Adrenal gland (tissue), 12 donors: ENCODE data around the gene RALGDS. TPM values are rescaled to one million over a fixed set of nuclear protein-coding genes. Genes with fewer than 3 reads are reported as not detected.

Experiments
- DNase-seq, 7 donors: peaks; one replicate each; pipeline ENCODE4 v3.0.0-alpha.2; 2019 to 2020
- H3K27ac ChIP-seq, 5 donors: fragments of 200-600 bp; sonication (generic) in 4 of 5; 1 replicate in 3 of 5; 2 replicates in 2 of 5; pipeline versions ENCODE4 v1.5.1 to v1.8.0; 2016 to 2020; ENCODE audit warnings: mild to moderate bottlenecking in 1 of 5
- H3K27me3 ChIP-seq: fragments of 200-600 bp; 2 replicates; pipeline ENCODE4 v1.8.0; 2021
- H3K36me3 ChIP-seq, 2 donors: fragments of 200-600 bp; replicated peaks in 1 of 2; 1 replicate in 1 of 2; 2 replicates in 1 of 2; pipeline versions ENCODE4 v1.5.1 to v1.8.0; 2018 to 2022
- H3K4me1 ChIP-seq, 2 donors: fragments of 200-600 bp; replicated peaks in 1 of 2; 1 replicate in 1 of 2; 2 replicates in 1 of 2; pipeline versions ENCODE4 v1.5.1 to v1.8.0; 2018 to 2021
- H3K4me3 ChIP-seq, 4 donors: fragments of 200-600 bp; sonication (generic) in 3 of 4; one replicate each; pipeline ENCODE4 v1.5.1; 2016 to 2018
- H3K9me3 ChIP-seq, 3 donors: fragments of 200-600 bp; sonication (generic) in 1 of 3; replicated peaks in 1 of 3; 1 replicate in 2 of 3; 2 replicates in 1 of 3; pipeline versions ENCODE4 v1.5.1 to v1.8.0; 2016 to 2021
- POLR2A ChIP-seq, 2 donors: fragments of 450-650 bp; IDR thresholded peaks; one replicate each; pipeline ENCODE4 v1.6.1; 2017; ENCODE audit warnings: antibody characterized with exemption in 2 of 2, mild to moderate bottlenecking in 2 of 2, moderate library complexity in 1 of 2
- WGBS, 4 donors: extraction: QIAGEN DNeasy Blood & Tissue Kit in 2 of 4; methylation state at CpG; one replicate each; pipeline versions ENCODE4 v1.1.5 to v1.1.7; 2013 to 2017; 5-methylcytosine and 5-hydroxymethylcytosine counted together
- intact Hi-C, 2 donors: fragments of 100-400 bp; cut with DNase I; formaldehyde crosslinking; loops; one replicate each; pipeline versions ENCODE4 v1.14.1 to v1.15.0; 2022 to 2023
- polyA plus RNA-seq, 3 donors: library from polyadenylated mRNA; stranded (reverse); fragments of 200-250 nt in 2 of 3; fragments of 350-450 nt in 1 of 3; fragmentation: Illumina TruSeq in 1 of 3; extraction: RNeasy Lipid Tissue Mini Kit (QIAGEN cat#74804) in 1 of 3; gene quantifications; one replicate each; pipeline ENCODE4 v1.2.3, GENCODE V29; 2013 to 2014
- total RNA-seq, 9 donors: library from RNA; depleted of rRNA in 4 of 9; stranded (reverse); fragments of >200 nt in 4 of 9; fragments of 120-200 nt in 1 of 9; fragmentation: NEBNext Ultra II Directional in 1 of 9; extraction: Animal tissue kit (Norgen Biotek cat#: 25700) in 1 of 9; gene quantifications; one replicate each; pipeline versions ENCODE4 v1.1.0 to v1.2.4, GENCODE V29; 2013 to 2023
- TF ChIP-seq, protein P1 (sequence below), 6 experiments: fragments of 450-650 bp in 4 of 6; fragments of 200-600 bp in 2 of 6; sonication (generic) in 1 of 6; IDR thresholded peaks; 1 replicate in 5 of 6; 2 replicates in 1 of 6; pipeline versions ENCODE4 v1.5.1 to v1.8.0; 2016 to 2021; ENCODE audit warnings: antibody characterized with exemption in 6 of 6, mild to moderate bottlenecking in 2 of 6, moderate library complexity in 1 of 6
- donor health status: healthy with polysubstance abuse.
- donor health status: Bipolar disorder and iron deficiency.
- donor health status: DM: yes; HTN: yes; CAD: no.
- donor health status: DM: no; HTN: no; CAD: no.
- donor health status: DM: no; HTN: no; CAD: no.
- donor health status: DM: yes; HTN: yes; CAD: no.

The RALGDS gene
- total and polyA plus RNA-seq, 12 donors, result 21.3 to 170 (median 67.5) TPM

DNA sequence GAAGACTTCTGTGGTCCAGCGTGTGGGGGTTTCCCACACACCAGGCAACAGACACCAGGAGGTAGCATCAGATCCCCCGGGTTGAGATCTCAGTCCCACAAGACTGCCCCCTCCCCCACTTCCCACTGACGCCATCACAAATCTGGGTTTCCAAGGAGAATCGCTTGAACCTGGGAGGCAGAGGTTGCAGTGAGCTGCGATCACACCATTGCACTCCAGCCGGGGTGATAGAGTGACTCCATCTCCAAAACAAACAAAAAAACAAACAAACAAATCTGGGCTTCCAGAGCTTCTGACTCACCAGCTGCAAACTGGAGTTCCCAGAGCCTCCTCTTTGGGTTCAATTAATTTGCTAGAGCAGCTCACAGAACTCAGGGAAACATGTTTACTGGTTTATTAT, 47.4 kb upstream of the RALGDS start:
- no peaks in the 10 kb centered on the region for H3K9me3 ChIP-seq
- no peak overlapping the region for H3K4me3 ChIP-seq
- no peaks in the 10 kb centered on the region for H3K27me3 ChIP-seq
- peaks cover 4 to 9% of the 10 kb centered on the region in 2 donors for H3K4me1 ChIP-seq
- TF ChIP-seq, protein P1, sequence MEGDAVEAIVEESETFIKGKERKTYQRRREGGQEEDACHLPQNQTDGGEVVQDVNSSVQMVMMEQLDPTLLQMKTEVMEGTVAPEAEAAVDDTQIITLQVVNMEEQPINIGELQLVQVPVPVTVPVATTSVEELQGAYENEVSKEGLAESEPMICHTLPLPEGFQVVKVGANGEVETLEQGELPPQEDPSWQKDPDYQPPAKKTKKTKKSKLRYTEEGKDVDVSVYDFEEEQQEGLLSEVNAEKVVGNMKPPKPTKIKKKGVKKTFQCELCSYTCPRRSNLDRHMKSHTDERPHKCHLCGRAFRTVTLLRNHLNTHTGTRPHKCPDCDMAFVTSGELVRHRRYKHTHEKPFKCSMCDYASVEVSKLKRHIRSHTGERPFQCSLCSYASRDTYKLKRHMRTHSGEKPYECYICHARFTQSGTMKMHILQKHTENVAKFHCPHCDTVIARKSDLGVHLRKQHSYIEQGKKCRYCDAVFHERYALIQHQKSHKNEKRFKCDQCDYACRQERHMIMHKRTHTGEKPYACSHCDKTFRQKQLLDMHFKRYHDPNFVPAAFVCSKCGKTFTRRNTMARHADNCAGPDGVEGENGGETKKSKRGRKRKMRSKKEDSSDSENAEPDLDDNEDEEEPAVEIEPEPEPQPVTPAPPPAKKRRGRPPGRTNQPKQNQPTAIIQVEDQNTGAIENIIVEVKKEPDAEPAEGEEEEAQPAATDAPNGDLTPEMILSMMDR (IDR thresholded peaks at IDR 0.05), result no peak
- no peak for TF ChIP-seq POLR2A (IDR thresholded peaks at IDR 0.05)
- no peak overlapping the region for H3K27ac ChIP-seq
- intact Hi-C loops, result no loop called here
- H3K36me3 ChIP-seq, result no peaks in the 10 kb centered on the region
- peak in 1 of 7 donors; percentile 13 for DNase-seq
- WGBS, 4 donors, result 66 to 77% (median 74%) methylated on average over 5 to 6 of the region's 6 CpGs

DNA sequence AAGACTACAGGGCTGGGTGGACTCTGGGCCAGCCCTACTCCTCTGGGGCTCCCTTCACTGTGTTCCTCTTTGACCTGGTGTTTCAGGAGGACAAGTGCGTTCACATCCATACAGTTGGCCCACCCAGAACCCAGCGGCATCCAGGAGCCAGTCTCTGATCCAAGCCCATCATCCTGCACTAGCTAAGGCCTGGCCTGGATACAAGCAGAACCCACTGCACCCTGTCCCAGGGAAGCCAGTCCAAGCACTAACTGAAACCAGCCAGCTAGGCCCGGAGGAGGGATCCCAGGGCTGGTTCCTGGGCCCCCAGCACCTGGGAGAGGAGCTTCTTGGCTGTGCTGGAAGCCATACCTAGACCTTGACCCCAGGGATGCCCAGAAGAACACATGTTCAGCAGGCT, 46.7 kb upstream of the RALGDS start:
- Histone ChIP-seq H3K4me1 (peaks cover 10 to 15% of the 10 kb centered on the region in 2 donors), H3K9me3 (no peaks in the 10 kb centered on the region), H3K4me3 (no peak overlapping the region), H3K27ac (no peak overlapping the region), H3K36me3 (no peaks in the 10 kb centered on the region), H3K27me3 (no peaks in the 10 kb centered on the region)
- TF ChIP-seq POLR2A (IDR thresholded peaks at IDR 0.05), result no peak
- TF ChIP-seq, protein P1 (IDR thresholded peaks at IDR 0.05), result no peak
- 90 to 100% (median 93%) methylated on average over 2 to 3 of the region's 3 CpGs for WGBS, 4 donors
- peak in 1 of 7 donors; percentile 14 for DNase-seq
- intact Hi-C loops, result no loop called here

DNA sequence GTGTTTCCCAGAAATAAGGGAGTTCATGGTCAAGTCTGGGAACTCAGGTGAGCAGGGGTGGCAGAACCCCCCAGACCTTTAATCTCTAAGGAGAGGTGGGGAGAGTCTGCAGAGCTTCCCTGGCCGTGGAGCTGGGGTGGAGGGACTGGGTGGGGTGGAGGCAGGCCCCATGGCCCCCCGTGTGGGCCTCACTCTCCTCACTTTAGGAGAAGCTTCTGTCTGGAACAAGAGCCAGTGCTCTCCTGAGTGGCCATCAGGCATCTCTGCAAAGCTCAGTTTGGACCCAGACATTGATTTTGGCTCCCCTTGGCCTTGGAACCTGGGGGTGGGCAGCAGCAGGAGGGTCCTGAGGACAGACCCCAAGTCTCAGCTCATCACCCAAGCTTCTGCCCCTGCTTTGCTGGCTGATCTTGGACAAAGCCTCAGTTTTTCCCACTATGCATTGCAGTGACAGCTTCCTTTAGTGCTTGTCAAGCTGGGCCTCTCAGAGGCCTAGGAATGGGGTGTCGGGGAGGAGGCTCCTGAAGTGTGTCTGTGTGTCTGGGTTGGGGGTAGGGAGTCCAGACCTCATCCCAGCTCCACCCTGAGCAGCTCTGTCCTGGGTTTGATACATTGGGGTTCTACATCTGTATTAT, 46.2 kb upstream of the RALGDS start:
- H3K4me1 ChIP-seq, result peaks cover 15 to 18% of the 10 kb centered on the region in 2 donors
- intact Hi-C loops, result no loop called here
- WGBS, 4 donors, result 78 to 94% (median 87%) methylated on average over 3 of the region's 3 CpGs
- no peaks in the 10 kb centered on the region for H3K36me3 ChIP-seq
- H3K9me3 ChIP-seq, result no peaks in the 10 kb centered on the region
- TF ChIP-seq, protein P1 (IDR thresholded peaks at IDR 0.05), result no peak
- no peak for TF ChIP-seq POLR2A (IDR thresholded peaks at IDR 0.05)
- no peaks in the 10 kb centered on the region for H3K27me3 ChIP-seq
- peak in 2 of 7 donors; percentile 6 to 9 for DNase-seq
- H3K4me3 ChIP-seq, result no peak overlapping the region
- no peak overlapping the region for H3K27ac ChIP-seq

DNA sequence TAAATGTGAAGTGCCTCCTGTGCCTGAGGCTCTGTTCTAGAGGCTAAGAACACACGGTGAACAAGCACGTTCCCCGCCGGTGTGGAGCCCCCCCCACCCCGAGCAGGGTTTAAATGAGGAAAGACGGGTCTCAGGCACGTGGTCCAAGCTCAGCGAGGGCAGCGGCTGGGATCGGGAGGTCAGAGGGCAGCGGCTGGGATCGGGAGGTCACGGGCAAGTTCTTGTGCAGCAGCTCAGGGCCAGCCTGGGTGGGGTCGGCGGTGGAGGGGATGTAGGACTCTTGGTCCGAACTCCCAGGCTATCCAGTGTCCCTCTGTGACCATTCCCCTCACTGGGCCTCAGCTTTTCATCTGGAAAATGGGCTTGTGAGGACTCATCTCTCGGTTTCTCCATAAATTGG, 45.4 kb upstream of the RALGDS start:
- TF ChIP-seq POLR2A (IDR thresholded peaks at IDR 0.05), result no peak
- TF ChIP-seq, protein P1 (IDR thresholded peaks at IDR 0.05), result no peak
- peak in 2 of 7 donors; percentile 4 to 17 for DNase-seq
- intact Hi-C loops, result no loop called here

More for the DNA sequence above, 45.4 kb upstream of the RALGDS start:
- Histone ChIP-seq H3K9me3 (no peaks in the 10 kb centered on the region), H3K4me3 (no peak overlapping the region), H3K27me3 (no peaks in the 10 kb centered on the region), H3K27ac (no peak overlapping the region), H3K36me3 (no peaks in the 10 kb centered on the region), H3K4me1 (peaks cover 15 to 22% of the 10 kb centered on the region in 2 donors)
- WGBS, 4 donors, result 63 to 86% (median 80%) methylated on average over 9 to 17 of the region's 17 CpGs
